GM21825 (cell line): ENCODE results near the gene SLC25A42.
A peak's percentile ranks its signal among the peaks of the same experiment; 100 is the strongest.
"Not testable (repeated sequence)": the region's sequence is repeated elsewhere in the genome, so short reads cannot be mapped to it uniquely, and the experiment has no call there.

Experiments
- ATAC-seq: cut with Tn5 transposase; IDR thresholded peaks from one replicate; pipeline ENCODE4 v1.9.1; 2021; ENCODE audit warnings: mild to moderate bottlenecking, moderate library complexity; ENCODE audit not compliant: unreplicated experiment

The SLC25A42 gene

DNA sequence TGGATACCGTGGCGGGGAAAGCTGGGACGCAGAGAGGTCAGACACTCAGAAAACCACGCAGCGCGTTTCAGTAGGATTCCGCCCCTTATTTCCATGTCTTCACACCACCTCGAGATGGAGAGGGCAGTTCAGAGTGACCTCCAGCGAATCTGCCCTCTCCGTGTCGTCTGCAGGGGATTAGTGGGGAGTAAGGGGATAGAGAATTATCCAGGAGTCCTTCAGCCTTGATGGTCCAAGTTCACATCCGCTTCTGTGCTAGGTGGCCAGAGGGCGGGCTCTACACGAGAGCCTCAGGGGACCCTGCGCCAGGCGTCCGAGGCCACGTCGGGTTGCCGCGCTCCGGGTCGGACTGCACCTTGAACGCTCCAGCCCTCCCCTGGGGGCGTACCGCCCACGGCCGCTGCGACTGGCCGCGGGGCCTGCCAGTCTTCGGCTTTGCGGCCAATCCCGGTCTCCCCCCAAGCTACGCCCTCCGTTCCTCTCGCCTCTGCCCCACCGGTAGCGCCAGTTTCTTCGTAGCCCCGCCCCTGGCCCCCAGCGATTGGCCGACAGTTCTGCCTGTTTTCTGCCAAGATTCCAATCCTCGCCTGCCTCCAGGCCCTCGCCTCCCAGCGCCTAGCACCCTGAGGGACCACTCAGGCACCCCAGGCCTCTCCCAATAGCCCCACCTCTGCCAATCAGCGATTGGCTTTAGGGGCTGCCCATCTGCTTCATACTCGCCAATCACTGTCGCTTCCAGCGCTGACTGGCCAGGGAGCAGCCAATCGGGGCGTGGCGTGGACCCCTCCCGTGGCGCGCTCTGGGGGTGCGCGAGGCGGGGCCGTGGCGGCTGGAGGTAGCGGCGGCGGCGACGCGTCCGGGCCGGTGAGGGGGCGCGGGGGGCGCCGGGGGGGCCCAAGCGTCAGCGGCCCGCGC, at the start of gene SLC25A42:
Gene SLC25A42 (plus strand): TSS at position 812 of the 915 bp plus-strand sequence. CDS start 32,131 bp downstream, outside the sequence.
- ATAC-seq = peak; percentile 90

GRCh38 chr19:19021115-19021514, 42.7 kb upstream of the SLC25A42 start:
- ATAC-seq = no peak

GRCh38 chr19:19022380-19022961, 41.3 kb upstream of the SLC25A42 start:
- no peak for ATAC-seq

- ATAC-seq = not testable (repeated sequence)
Measured at GRCh38 chr19:19023376-19023775, 40.4 kb upstream of the SLC25A42 start.

GRCh38 chr19:19025861-19026260, 37.9 kb upstream of the SLC25A42 start:
- no peak for ATAC-seq

DNA sequence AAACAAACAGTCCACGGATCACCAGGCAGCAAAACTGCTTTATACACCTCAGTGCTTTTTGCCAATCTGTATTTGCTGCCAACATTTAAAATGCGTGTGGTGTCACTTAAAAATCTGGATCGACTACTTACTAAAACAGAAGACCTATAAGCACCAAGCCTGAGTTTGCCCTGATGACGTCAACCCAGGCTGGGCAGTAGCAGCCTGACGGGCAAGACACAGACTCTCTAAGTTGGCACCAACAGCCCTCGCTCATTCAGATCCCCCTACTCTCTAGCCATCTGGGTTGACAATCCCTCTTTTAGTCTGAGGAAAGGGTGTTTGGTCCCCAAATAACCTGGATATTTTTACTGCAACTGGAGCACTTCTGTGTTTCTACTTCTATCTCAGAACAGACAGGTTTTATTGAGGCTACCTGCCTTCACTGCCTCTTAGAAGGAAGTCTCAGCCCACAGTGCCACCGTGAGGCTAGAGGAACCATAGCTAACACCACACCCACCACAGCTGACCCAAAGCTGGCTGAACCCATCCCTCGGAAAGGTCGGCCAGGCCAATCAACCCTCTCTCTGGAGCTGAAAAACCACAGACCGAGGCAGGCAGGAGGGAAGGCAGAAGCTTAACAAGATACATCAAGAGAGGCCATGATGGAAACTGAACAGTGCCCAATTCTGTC, 37.4 kb upstream of the SLC25A42 start:
- ATAC-seq = no peak

DNA sequence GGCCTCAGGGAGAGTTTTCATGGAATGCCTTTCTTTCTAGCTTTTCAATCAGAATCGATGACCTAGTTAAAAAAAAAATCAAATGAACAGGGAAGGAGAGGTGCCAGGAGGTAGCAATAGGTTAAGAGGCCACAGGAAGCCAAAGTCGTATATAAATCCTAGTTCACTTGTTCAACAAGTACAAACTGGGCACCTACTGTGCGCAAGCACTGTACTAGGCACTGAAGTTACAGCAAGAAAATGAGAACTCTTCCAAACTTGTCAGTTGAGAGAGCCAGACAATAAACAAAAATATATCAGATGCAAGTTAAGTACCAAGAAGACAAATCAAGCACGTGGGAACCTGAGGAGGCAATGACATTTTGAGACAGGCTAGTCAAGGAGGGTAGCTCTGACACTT, 36.6 kb upstream of the SLC25A42 start:
- ATAC-seq = no peak

- ATAC-seq = no peak
Measured at GRCh38 chr19:19028526-19028925, 35.3 kb upstream of the SLC25A42 start.

DNA sequence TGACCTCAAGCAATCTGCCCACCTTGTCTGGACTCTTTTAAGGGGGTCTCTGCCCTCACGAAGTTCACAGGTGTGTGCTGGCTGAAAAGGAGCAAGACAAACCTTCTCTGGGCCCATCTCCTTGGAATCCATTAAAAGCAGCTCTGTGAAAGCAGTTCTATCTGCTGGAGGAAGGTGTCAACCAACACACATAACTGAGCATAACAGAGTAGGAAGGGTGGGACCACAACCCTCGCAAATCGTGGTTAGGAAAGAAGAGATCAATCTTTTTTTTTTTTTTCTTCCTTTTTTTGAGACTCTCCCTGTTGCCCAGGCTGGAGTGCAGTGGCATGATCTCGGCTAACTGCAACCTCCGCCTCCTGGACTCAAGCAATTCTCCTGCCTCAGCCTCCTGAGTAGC, 31.9 kb upstream of the SLC25A42 start:
- ATAC-seq = no peak

DNA sequence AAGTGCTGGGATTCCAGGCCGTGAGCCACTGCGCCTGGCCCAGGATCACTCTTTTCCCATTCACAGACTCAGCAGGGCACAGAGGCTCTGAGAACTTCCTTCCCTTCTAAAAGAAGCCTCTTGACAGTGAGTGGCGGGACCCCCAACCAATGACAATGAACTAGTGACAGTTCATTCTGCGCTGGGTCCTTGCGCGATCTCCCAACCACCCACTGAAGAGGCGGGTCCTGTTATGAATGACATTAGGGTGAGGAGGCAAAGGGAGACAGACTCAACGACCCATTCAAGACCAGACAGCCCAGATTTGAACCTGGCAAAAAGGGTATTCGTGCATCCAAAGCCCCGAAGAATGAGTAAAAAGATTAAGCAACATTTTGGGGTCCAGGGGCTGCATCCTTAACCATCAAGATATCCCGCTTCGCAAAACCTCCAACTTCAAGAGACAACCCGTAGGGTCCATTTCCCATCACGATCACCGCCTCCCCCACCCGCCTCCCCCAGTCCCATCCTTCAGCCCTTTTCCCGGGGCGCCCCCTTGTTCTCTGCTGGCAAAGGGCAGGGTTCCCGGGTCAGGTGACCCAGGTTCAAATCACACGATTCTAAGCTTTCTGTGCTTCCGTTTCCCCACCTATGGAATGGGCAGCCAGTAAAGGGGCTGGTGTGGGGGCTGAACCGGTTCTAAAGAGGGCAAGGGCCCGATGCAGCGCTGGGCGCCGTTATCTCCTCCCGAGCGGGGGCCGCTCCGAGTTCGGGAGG, 31.2 kb upstream of the SLC25A42 start:
- peak; percentile 53 for ATAC-seq

DNA sequence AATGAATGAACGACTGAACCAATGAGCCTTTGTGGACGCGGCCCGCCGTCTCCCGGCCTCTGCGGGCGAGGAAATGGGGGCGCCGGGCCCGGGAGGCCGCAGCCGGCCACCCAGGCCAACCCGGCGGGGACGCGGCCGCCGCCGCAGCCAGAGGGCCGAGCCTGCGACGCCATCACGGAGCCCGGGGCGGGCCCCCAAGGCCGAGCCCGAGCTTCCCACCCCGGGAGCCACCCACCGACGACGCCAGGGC, 30.7 kb upstream of the SLC25A42 start:
- no peak for ATAC-seq

GRCh38 chr19:19033426-19034203, 30.2 kb upstream of the SLC25A42 start, which contains the start of the genes ARMC6 and SUGP2:
ARMC6 (plus strand) TSS chr19:19033603; CDS start chr19:19034210, 607 bp downstream.
SUGP2 (minus strand) TSS chr19:19033517; CDS start chr19:19031071, 2,446 bp downstream.
- ATAC-seq = peak; percentile 59

- peak; percentile 39 for ATAC-seq
Measured at GRCh38 chr19:19034204-19034624, 29.6 kb upstream of the SLC25A42 start.

GRCh38 chr19:19039901-19040300, 23.9 kb upstream of the SLC25A42 start:
- no peak for ATAC-seq

DNA sequence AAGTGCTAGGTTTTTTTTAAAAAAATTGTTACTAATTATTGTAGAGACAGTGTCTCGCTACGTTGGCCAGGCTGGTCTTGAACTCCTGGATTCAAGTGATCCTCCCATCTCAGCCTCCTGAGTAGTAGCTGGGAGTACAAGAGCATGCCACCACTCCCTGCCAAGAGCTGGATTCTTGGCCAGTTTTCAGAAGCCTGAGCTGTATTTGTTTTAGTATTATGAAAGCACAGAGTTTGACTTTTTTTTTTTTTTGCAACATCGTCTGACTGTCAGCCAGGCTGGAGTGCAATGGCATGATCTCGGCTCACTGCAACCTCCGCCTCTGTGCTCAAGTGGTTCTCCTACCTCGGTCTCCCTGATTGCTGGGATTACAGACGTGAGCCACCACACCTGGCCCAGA, 23.4 kb upstream of the SLC25A42 start:
- no peak for ATAC-seq

DNA sequence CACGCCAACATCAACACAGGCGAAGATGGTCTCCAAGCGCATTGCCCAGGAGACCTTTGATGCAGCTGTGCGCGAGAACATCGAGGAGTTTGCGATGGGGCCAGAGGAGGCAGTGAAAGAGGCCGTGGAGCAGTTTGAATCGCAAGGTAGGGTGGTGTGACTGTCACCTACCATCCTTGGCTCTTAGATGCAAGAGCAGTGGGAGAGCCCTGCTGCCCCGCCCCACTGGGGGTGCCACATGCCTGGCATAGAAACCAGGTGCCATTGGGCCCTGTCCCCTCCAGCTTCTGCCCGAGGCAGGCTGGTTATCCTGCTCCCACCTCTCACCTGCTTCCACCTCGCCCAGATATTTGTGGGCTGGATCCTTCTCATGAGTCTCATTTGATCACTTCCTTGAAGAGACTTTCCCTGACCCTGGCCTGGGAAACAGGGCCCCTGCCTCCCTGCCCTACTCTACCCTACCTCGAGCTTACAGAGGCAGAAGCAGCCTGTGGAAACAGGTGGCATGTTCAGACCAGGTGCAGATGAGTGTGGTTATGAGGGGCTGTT, 21.0 kb upstream of the SLC25A42 start:
- no peak for ATAC-seq

GRCh38 chr19:19043481-19043880, 20.3 kb upstream of the SLC25A42 start:
- ATAC-seq = no peak

DNA sequence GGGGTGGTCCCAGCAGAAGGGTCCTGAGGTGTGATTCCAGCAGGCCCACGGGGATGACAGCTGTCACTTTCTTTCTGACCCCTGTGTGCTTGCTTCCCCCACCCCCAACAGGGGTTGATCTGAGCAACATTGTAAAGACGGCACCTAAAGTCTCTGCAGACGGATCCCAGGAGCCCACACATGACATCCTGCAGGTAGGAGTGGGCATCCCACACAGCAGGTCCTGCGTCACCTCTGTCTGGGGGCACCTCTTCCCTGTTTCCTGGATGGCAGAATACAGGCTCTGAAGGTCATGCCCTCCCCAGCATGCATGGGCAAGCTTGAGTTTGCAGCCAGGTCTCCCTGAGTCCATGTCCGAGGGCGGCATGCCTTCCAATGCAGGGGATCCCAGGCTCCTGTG, 19.9 kb upstream of the SLC25A42 start:
- ATAC-seq = no peak

- no peak for ATAC-seq
Measured at GRCh38 chr19:19049406-19049805, 14.4 kb upstream of the SLC25A42 start.

- no peak for ATAC-seq
Measured at GRCh38 chr19:19050104-19050503, 13.7 kb upstream of the SLC25A42 start.
